HUES64 (cell line): ENCODE results near the gene MAGI2.

Source experiments
- H3K27ac ChIP-seq: 2 replicates; pipeline ENCODE4 v1.7.0; 2013; ENCODE audit warnings: low read depth, low read length, inconsistent platforms
- H3K27me3 ChIP-seq: 2 replicates; pipeline ENCODE4 v1.6.1; 2013; ENCODE audit warnings: mild to moderate bottlenecking, low read length; ENCODE audit not compliant: insufficient read depth
- H3K36me3 ChIP-seq: 2 replicates; pipeline ENCODE4 v1.6.1; 2013; ENCODE audit warnings: mild to moderate bottlenecking, low read length; ENCODE audit not compliant: insufficient read depth
- H3K4me1 ChIP-seq: 2 replicates; pipeline ENCODE4 v1.6.1; 2013; ENCODE audit warnings: mild to moderate bottlenecking, low read length, moderate library complexity; ENCODE audit not compliant: insufficient read depth
- H3K4me3 ChIP-seq: 2 replicates; pipeline ENCODE4 v1.5.1; 2013; ENCODE audit warnings: mild to moderate bottlenecking, low read length, moderate library complexity
- H3K9ac ChIP-seq: 2 replicates; pipeline ENCODE4 v1.6.1; 2013; ENCODE audit warnings: mild to moderate bottlenecking, low read depth, low read length
- H3K9me3 ChIP-seq: 2 replicates; pipeline ENCODE4 v1.6.1; 2013; ENCODE audit warnings: low read depth, low read length; ENCODE audit not compliant: insufficient read depth
- WGBS: fragments of 150-250, 120-280 bp; methylation state at CpG from one replicate; pipeline ENCODE4 v1.1.7; 2013; ENCODE audit warnings: missing lambda C conversion rate; 5-methylcytosine and 5-hydroxymethylcytosine counted together

The MAGI2 gene

GRCh38 chr7:79245623-79246249, 207.7 kb downstream of the MAGI2 start:
- WGBS: 93% methylated on average over 4 of the region's 4 CpGs
- no peak overlapping the region for H3K9ac ChIP-seq

DNA sequence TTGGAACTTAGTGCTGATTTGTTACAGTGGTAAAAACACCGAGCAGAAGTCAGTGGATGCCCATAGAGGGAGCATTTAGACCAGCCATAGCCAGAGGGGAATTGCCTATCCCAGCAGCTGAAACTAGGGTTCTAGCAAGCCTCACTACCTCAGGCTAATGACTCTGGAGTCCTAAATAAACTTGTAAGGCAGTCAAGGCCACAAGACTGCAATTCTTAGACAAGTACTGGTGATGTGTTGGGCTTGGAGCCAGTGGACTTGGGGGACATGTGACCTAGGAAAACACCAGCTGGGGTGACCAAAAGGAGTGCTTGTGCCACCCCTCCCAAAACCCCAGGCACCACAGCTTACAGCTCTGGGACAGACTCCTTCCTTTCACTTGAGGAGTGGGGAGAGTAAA, 209.0 kb downstream of the MAGI2 start:
- Histone ChIP-seq H3K27ac (no peak overlapping the region), H3K27me3 (no peaks in the 10 kb centered on the region), H3K4me1 (no peaks in the 10 kb centered on the region), H3K9me3 (peaks cover 4% of the 10 kb centered on the region; the same call in 1 of the 2 replicates), H3K4me3 (no peak overlapping the region), H3K36me3 (no peaks in the 10 kb centered on the region), H3K9ac (no peak overlapping the region)
- 93% methylated on average over 1 of the region's 1 CpG for WGBS

More at GRCh38 chr7:79245623-79246249, 207.7 kb downstream of the MAGI2 start:
- Histone ChIP-seq H3K4me1 (no peaks in the 10 kb centered on the region), H3K27me3 (no peaks in the 10 kb centered on the region), H3K9me3 (peaks cover 4% of the 10 kb centered on the region; the same call in 1 of the 2 replicates), H3K36me3 (no peaks in the 10 kb centered on the region), H3K27ac (no peak overlapping the region), H3K4me3 (no peak overlapping the region)

- Histone ChIP-seq H3K27me3 (no peaks in the 10 kb centered on the region), H3K36me3 (no peaks in the 10 kb centered on the region), H3K27ac (no peak overlapping the region), H3K4me3 (no peak overlapping the region), H3K4me1 (no peaks in the 10 kb centered on the region), H3K9me3 (peaks cover 4% of the 10 kb centered on the region; the same call in 1 of the 2 replicates), H3K9ac (no peak overlapping the region)
- WGBS: 95% methylated on average over 1 of the region's 1 CpG
Observed at GRCh38 chr7:79241288-79242060, 212.0 kb downstream of the MAGI2 start.

DNA sequence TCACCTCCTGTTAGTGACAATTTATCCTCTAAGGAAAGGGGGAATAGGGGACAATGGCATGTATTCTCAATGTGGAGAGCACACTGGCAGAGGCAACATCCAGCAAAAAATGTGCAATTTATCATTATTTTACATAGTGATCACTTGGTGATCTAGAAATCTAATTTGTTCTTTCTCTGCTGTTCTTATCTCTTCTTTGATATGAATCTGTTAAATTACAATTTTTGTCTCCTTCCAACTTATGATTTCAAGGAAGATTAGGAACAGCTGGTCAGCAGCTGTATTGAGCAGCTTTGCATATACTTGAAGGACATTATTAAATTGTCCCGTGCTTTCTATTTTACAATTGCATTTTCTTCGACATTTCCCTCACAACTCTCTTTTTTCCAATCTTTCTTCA, 213.1 kb downstream of the MAGI2 start:
- Histone ChIP-seq H3K9me3 (peaks cover 6% of the 10 kb centered on the region; the same call in 1 of the 2 replicates), H3K9ac (no peak overlapping the region), H3K27me3 (no peaks in the 10 kb centered on the region), H3K27ac (no peak overlapping the region), H3K36me3 (no peaks in the 10 kb centered on the region), H3K4me1 (no peaks in the 10 kb centered on the region), H3K4me3 (no peak overlapping the region)
- 95% methylated on average over 2 of the region's 2 CpGs for WGBS

DNA sequence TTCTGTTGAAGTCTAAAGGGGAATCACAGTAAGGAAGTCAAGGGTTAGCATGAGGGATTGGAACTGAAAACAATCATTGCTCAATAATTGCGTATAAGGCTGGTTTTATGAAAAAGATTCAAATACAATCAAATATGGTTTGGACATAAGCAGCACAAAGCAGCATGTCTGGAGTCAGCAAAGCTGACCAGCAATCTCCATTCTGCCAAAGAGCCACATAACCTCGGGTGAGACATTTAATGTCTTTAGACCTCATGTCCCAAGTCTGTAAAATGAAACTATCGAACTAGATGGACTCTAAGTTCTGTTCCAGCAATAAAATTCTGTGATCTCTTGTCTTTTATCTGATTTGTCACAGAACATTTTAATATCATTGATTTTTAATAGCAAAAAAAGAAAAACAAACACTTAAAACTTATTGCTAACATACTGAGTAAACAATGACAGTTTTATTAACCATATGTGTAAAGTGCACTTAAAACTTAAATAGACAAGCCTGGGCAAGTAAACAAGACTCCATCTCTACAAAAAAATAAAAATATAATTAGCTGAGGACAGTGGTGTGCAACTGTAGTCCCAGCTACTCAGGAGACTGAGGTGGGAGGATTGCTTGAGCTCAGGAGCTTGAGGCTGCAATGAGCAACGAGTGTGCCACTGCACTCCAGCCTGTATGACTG, 217.0 kb downstream of the MAGI2 start:
- H3K9ac ChIP-seq: no peak overlapping the region
- 94% methylated on average over 4 of the region's 4 CpGs for WGBS

GRCh38 chr7:79227044-79227443, 226.4 kb downstream of the MAGI2 start:
- H3K4me3 ChIP-seq: no peak overlapping the region
- WGBS: 86% methylated on average over 1 of the region's 1 CpG
- no peaks in the 10 kb centered on the region for H3K9me3 ChIP-seq
- H3K4me1 ChIP-seq: peaks cover 15% of the 10 kb centered on the region
- H3K9ac ChIP-seq: no peak overlapping the region
- no peaks in the 10 kb centered on the region for H3K27me3 ChIP-seq
- no peaks in the 10 kb centered on the region for H3K36me3 ChIP-seq
- no peak overlapping the region for H3K27ac ChIP-seq

More for the DNA sequence above, 217.0 kb downstream of the MAGI2 start:
- Histone ChIP-seq H3K27ac (no peak overlapping the region), H3K4me1 (no peaks in the 10 kb centered on the region), H3K27me3 (no peaks in the 10 kb centered on the region), H3K36me3 (no peaks in the 10 kb centered on the region), H3K9me3 (0 out of 2 replicates have a peak, but pooled peaks cover 2% of the 10 kb centered on the region), H3K4me3 (no peak overlapping the region)

GRCh38 chr7:79221211-79221610, 232.3 kb downstream of the MAGI2 start:
- Histone ChIP-seq H3K9ac (no peak overlapping the region), H3K36me3 (no peaks in the 10 kb centered on the region), H3K4me3 (no peak overlapping the region), H3K27me3 (no peaks in the 10 kb centered on the region), H3K9me3 (no peaks in the 10 kb centered on the region), H3K27ac (no peak overlapping the region), H3K4me1 (no peaks in the 10 kb centered on the region)
- 96% methylated on average over 2 of the region's 2 CpGs for WGBS

DNA sequence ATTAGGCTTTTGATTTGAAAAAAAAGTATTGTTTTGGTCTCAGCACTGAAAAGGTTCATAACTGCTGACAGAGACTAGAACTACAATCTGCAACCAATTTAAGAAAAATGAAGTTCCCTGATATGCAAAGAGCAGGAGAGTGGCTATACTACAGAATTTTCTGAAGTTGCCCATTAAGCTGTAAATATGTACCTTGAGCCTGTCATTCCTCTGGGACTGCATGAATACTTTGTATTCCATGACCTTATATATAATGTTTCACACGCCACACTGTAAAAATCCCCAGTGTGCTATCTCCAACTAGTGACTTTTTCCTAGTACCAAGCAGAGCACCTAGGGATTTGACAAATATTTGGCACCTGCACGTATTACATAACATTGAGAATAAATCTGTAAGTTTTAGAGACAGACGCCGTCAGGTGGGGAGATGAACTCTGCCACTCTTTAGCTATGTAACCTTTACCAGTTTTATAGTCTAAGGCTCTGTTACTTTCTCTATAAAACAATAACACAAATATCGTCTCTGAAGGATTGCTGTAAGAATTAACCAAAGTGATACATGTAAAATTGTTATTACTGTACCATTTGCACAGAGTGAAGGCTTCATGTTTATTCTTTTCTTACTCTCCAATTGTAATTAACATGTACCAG, 235.4 kb downstream of the MAGI2 start:
- H3K4me3 ChIP-seq: no peak overlapping the region
- no peaks in the 10 kb centered on the region for H3K9me3 ChIP-seq
- no peaks in the 10 kb centered on the region for H3K27me3 ChIP-seq
- no peaks in the 10 kb centered on the region for H3K36me3 ChIP-seq
- 99% methylated on average over 4 of the region's 5 CpGs for WGBS
- no peak overlapping the region for H3K27ac ChIP-seq
- no peaks in the 10 kb centered on the region for H3K4me1 ChIP-seq
- H3K9ac ChIP-seq: no peak overlapping the region

DNA sequence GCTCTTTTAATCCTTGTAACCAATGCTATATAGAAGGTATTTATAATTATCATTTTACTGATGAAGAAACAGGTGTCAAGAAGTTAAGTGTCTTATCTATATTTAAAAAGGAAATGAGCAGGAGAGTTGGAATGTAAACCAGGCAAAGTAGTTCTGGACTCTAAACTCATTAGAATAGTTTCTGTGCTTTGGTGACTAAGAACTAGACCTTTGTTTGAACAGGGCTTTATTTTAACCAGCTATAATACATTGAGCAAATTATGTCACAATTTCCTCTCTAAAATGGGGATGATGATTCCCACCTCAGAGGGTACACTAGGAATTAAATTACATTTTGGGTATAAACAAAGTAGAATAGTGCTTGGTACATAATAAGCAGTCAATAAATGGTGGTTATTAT, 236.0 kb downstream of the MAGI2 start:
- Histone ChIP-seq H3K27me3 (no peaks in the 10 kb centered on the region), H3K9ac (no peak overlapping the region), H3K9me3 (no peaks in the 10 kb centered on the region), H3K36me3 (no peaks in the 10 kb centered on the region), H3K27ac (no peak overlapping the region), H3K4me1 (no peaks in the 10 kb centered on the region), H3K4me3 (no peak overlapping the region)

- Histone ChIP-seq H3K36me3 (no peaks in the 10 kb centered on the region), H3K9me3 (no peaks in the 10 kb centered on the region), H3K27me3 (no peaks in the 10 kb centered on the region), H3K4me1 (no peaks in the 10 kb centered on the region), H3K9ac (no peak overlapping the region), H3K27ac (no peak overlapping the region), H3K4me3 (no peak overlapping the region)
- WGBS: 96% methylated on average over 4 of the region's 4 CpGs
Observed at GRCh38 chr7:79216236-79216635, 237.2 kb downstream of the MAGI2 start.

GRCh38 chr7:79212334-79212733, 241.1 kb downstream of the MAGI2 start:
- Histone ChIP-seq H3K4me1 (no peaks in the 10 kb centered on the region), H3K9me3 (no peaks in the 10 kb centered on the region), H3K4me3 (no peak overlapping the region), H3K9ac (no peak overlapping the region), H3K27ac (no peak overlapping the region), H3K27me3 (no peaks in the 10 kb centered on the region), H3K36me3 (no peaks in the 10 kb centered on the region)
- WGBS: 86% methylated on average over 1 of the region's 1 CpG
